WTC11 (cell line): ENCODE results near the gene MYBPC2. TPM values are rescaled to one million over a fixed set of nuclear protein-coding genes. Genes with fewer than 3 reads are reported as not detected.
A peak's percentile ranks its signal among the peaks of the same experiment; 100 is the strongest.

ENCODE experiments used
- ATAC-seq: fragments of 200-7000 bp; cut with Tn5 transposase; 2 replicates; pipeline ENCODE4 v1.10.0; 2021; ENCODE audit warnings: mild to moderate bottlenecking, moderate library complexity
- CTCF ChIA-PET: fragments of 300-600 bp; sonication (Branson Sonifier 250); formaldehyde crosslinking; loops from one replicate; lab custom pipeline; 2021; ENCODE audit warnings: antibody characterized with exemption; lab: Charles Lee
- POLR2A ChIA-PET: fragments of 350-600 bp; sonication (Branson Sonifier 250); formaldehyde crosslinking; loops from one replicate; lab custom pipeline; 2021; ENCODE audit warnings: antibody characterized with exemption; lab: Charles Lee
- DNase-seq: peaks from one replicate; pipeline ENCODE4 v3.0.0; 2021; ENCODE audit warnings: low spot score
- H3K27ac Mint-ChIP-seq: 2 replicates; pipeline ENCODE4 v1.8.0; 2021; ENCODE audit warnings: mixed read lengths
- H3K27me3 Mint-ChIP-seq: 2 replicates; pipeline ENCODE4 v1.8.0; 2021; ENCODE audit warnings: low read depth, mild to moderate bottlenecking, moderate library complexity, mixed read lengths
- H3K36me3 Mint-ChIP-seq: 2 replicates; pipeline ENCODE4 v1.8.0; 2021; ENCODE audit warnings: mixed read lengths
- H3K4me1 Mint-ChIP-seq: 2 replicates; pipeline ENCODE4 v1.8.0; 2022; ENCODE audit warnings: mixed read lengths
- H3K4me3 Mint-ChIP-seq: 2 replicates; pipeline ENCODE4 v1.8.0; 2021; ENCODE audit warnings: mild to moderate bottlenecking, moderate library complexity, mixed read lengths
- H3K9me3 Mint-ChIP-seq: 2 replicates; pipeline ENCODE4 v1.8.0; 2021; ENCODE audit warnings: mixed read lengths
- CREM ChIP-seq: sonication (generic); formaldehyde crosslinking; IDR thresholded peaks from 2 replicates; pipeline ENCODE4 v1.8.1; 2022; ENCODE audit warnings: mild to moderate bottlenecking, missing genetic modification reagents, moderate library complexity
- EMX1 ChIP-seq: fragments of 250-450 bp; sonication (Bioruptor Pico); IDR thresholded peaks from 2 replicates; pipeline ENCODE4 v1.8.0; 2021; ENCODE audit warnings: mild to moderate bottlenecking
- ERG ChIP-seq: fragments of 250-450 bp; sonication (Bioruptor Pico); IDR thresholded peaks from 2 replicates; pipeline ENCODE4 v1.8.0; 2021; ENCODE audit warnings: mild to moderate bottlenecking
- GTF2I ChIP-seq: fragments of 250-450 bp; sonication (Bioruptor Pico); conservative IDR thresholded peaks from 2 replicates; pipeline ENCODE4 v1.4.0; 2021; ENCODE audit warnings: mild to moderate bottlenecking
- NFE2L1 ChIP-seq: sonication (generic); formaldehyde crosslinking; IDR thresholded peaks from 2 replicates; pipeline ENCODE4 v1.8.1; 2023; ENCODE audit warnings: missing genetic modification reagents
- OVOL2 ChIP-seq: fragments of 250-450 bp; sonication (Bioruptor Pico); IDR thresholded peaks from 2 replicates; pipeline ENCODE4 v1.9.0; 2021; ENCODE audit warnings: mild to moderate bottlenecking, borderline replicate concordance
- PREB ChIP-seq: sonication (generic); formaldehyde crosslinking; IDR thresholded peaks from 2 replicates; pipeline ENCODE4 v1.8.1; 2022; ENCODE audit warnings: mild to moderate bottlenecking, missing genetic modification reagents, moderate library complexity, borderline replicate concordance
- SMAD4 ChIP-seq: sonication (generic); formaldehyde crosslinking; IDR thresholded peaks from 2 replicates; pipeline ENCODE4 v1.8.0; 2022; ENCODE audit warnings: mild to moderate bottlenecking, missing genetic modification reagents
- TEAD4 ChIP-seq: sonication (generic); formaldehyde crosslinking; IDR thresholded peaks from 2 replicates; pipeline ENCODE4 v1.8.0; 2022; ENCODE audit warnings: mild to moderate bottlenecking, missing genetic modification reagents
- ZBTB21 ChIP-seq: sonication (generic); formaldehyde crosslinking; IDR thresholded peaks from 2 replicates; pipeline ENCODE4 v1.8.1; 2023; ENCODE audit warnings: mild to moderate bottlenecking, missing genetic modification reagents, borderline replicate concordance
- ZNF121 ChIP-seq: sonication (generic); formaldehyde crosslinking; IDR thresholded peaks from 2 replicates; pipeline ENCODE4 v1.8.0; 2023; ENCODE audit warnings: missing genetic modification reagents
- ZNF138 ChIP-seq: sonication (generic); formaldehyde crosslinking; conservative IDR thresholded peaks from 2 replicates; pipeline ENCODE4 v1.8.1; 2022; ENCODE audit warnings: mild to moderate bottlenecking, moderate library complexity, missing genetic modification reagents
- ZNF232 ChIP-seq: sonication (generic); formaldehyde crosslinking; IDR thresholded peaks from 2 replicates; pipeline ENCODE4 v1.8.0; 2022; ENCODE audit warnings: mild to moderate bottlenecking, missing genetic modification reagents
- total RNA-seq: library from RNA; stranded (reverse); gene quantifications from 3 replicates; pipeline ENCODE4 v1.2.3, GENCODE V29; 2021
- TF ChIP-seq, protein P1 (sequence below): fragments of 250-450 bp; sonication (Bioruptor Pico); IDR thresholded peaks from 2 replicates; pipeline ENCODE4 v1.9.0; 2021; ENCODE audit warnings: mild to moderate bottlenecking
- TF ChIP-seq, protein P2 (sequence below): sonication (generic); formaldehyde crosslinking; IDR thresholded peaks from 2 replicates; pipeline ENCODE4 v1.8.0; 2023; ENCODE audit warnings: missing genetic modification reagents, mild to moderate bottlenecking, borderline replicate concordance
- TF ChIP-seq, protein P3 (sequence below): sonication (generic); formaldehyde crosslinking; IDR thresholded peaks from 2 replicates; pipeline ENCODE4 v1.8.1; 2023; ENCODE audit warnings: mild to moderate bottlenecking, missing genetic modification reagents

MYBPC2 gene
- total RNA-seq, 1 experiment from 2014 or later = 2.6 TPM

- no peak overlapping the region for H3K27ac Mint-ChIP-seq
- no peak for DNase-seq
- ChIA-PET POLR2A (no interaction called here), CTCF (no interaction called here)
- peaks cover 18% of the 10 kb centered on the region for H3K4me1 Mint-ChIP-seq
- H3K9me3 Mint-ChIP-seq = no peaks in the 10 kb centered on the region
- no peak for ATAC-seq
- no peak overlapping the region for H3K4me3 Mint-ChIP-seq
- TF ChIP-seq ZNF121 (CRISPR knock-in tag) (peak; percentile 41; the same call in 1 of the 2 replicates), GTF2I (no peak)
- H3K27me3 Mint-ChIP-seq = no peaks in the 10 kb centered on the region
- H3K36me3 Mint-ChIP-seq = peaks cover 4% of the 10 kb centered on the region; the same call in 1 of the 2 replicates
Observed at GRCh38 chr19:50422397-50423278, 10.1 kb upstream of the MYBPC2 start.

DNA sequence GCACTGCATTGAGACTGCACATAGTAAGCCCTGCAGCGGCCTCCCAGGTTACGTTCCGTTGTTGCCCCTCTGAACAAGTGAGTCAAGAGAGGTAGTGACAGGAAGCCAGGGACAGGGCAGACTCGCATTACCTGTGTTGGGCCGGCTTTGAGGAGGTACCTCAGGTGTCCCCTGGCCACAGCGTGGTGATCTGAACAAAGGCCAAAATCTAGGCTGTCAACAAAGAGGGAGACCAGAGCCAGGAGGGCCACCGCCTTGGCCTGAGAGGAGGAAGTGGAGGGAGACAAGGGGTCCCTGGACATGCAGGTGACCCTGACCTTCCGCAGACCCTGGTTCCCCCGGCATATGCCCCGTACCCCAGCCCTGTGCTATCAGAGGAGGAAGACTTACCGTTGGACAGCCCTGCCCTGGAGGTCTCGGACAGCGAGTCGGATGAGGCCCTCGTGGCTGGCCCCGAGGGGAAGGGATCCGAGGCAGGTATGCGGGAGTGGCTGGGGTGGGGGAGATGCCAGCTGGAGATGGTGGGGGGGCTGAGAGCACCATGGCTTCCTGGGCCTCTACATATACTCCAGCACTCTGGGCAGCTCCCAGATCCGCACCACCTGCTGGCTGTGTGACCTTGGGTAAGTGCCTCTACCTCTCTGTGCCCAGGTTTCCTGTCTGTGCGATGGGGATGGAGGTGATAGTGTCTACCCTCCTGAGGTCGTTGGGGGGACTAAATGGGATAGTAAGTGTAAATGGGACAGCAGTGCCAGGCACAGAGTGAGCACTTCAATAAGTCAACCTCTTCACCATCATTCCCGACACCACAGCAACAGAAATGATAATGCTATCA lies 9.2 kb upstream of the MYBPC2 start:
- Mint-ChIP-seq H3K4me1 (peaks cover 14% of the 10 kb centered on the region), H3K27me3 (peaks cover 5% of the 10 kb centered on the region; the same call in 1 of the 2 replicates), H3K36me3 (peaks cover 4% of the 10 kb centered on the region; the same call in 1 of the 2 replicates), H3K4me3 (no peak overlapping the region), H3K9me3 (no peaks in the 10 kb centered on the region), H3K27ac (no peak overlapping the region; the same call in 1 of the 2 replicates)
- CTCF ChIA-PET = interaction anchor here (0.6 to 1.2 kb wide), 2 partner anchors 8 to 185 kb away, joined by 3 read pairs; no protein-coding TSS in a partner anchor
- TF ChIP-seq, protein P1, sequence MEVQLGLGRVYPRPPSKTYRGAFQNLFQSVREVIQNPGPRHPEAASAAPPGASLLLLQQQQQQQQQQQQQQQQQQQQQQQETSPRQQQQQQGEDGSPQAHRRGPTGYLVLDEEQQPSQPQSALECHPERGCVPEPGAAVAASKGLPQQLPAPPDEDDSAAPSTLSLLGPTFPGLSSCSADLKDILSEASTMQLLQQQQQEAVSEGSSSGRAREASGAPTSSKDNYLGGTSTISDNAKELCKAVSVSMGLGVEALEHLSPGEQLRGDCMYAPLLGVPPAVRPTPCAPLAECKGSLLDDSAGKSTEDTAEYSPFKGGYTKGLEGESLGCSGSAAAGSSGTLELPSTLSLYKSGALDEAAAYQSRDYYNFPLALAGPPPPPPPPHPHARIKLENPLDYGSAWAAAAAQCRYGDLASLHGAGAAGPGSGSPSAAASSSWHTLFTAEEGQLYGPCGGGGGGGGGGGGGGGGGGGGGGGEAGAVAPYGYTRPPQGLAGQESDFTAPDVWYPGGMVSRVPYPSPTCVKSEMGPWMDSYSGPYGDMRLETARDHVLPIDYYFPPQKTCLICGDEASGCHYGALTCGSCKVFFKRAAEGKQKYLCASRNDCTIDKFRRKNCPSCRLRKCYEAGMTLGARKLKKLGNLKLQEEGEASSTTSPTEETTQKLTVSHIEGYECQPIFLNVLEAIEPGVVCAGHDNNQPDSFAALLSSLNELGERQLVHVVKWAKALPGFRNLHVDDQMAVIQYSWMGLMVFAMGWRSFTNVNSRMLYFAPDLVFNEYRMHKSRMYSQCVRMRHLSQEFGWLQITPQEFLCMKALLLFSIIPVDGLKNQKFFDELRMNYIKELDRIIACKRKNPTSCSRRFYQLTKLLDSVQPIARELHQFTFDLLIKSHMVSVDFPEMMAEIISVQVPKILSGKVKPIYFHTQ (CRISPR knock-in tag) = no peak
- no peak for TF ChIP-seq ERG (CRISPR knock-in tag)
- TF ChIP-seq, protein P2, sequence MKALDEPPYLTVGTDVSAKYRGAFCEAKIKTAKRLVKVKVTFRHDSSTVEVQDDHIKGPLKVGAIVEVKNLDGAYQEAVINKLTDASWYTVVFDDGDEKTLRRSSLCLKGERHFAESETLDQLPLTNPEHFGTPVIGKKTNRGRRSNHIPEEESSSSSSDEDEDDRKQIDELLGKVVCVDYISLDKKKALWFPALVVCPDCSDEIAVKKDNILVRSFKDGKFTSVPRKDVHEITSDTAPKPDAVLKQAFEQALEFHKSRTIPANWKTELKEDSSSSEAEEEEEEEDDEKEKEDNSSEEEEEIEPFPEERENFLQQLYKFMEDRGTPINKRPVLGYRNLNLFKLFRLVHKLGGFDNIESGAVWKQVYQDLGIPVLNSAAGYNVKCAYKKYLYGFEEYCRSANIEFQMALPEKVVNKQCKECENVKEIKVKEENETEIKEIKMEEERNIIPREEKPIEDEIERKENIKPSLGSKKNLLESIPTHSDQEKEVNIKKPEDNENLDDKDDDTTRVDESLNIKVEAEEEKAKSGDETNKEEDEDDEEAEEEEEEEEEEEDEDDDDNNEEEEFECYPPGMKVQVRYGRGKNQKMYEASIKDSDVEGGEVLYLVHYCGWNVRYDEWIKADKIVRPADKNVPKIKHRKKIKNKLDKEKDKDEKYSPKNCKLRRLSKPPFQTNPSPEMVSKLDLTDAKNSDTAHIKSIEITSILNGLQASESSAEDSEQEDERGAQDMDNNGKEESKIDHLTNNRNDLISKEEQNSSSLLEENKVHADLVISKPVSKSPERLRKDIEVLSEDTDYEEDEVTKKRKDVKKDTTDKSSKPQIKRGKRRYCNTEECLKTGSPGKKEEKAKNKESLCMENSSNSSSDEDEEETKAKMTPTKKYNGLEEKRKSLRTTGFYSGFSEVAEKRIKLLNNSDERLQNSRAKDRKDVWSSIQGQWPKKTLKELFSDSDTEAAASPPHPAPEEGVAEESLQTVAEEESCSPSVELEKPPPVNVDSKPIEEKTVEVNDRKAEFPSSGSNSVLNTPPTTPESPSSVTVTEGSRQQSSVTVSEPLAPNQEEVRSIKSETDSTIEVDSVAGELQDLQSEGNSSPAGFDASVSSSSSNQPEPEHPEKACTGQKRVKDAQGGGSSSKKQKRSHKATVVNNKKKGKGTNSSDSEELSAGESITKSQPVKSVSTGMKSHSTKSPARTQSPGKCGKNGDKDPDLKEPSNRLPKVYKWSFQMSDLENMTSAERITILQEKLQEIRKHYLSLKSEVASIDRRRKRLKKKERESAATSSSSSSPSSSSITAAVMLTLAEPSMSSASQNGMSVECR (CRISPR knock-in tag) = no peak
- DNase-seq = no peak
- ATAC-seq = no peak
- POLR2A ChIA-PET = no interaction called here

- peaks cover 4% of the 10 kb centered on the region; the same call in 1 of the 2 replicates for H3K36me3 Mint-ChIP-seq
- ATAC-seq = no peak
- no peak overlapping the region for H3K27ac Mint-ChIP-seq
- DNase-seq = no peak
- no peak overlapping the region for H3K4me3 Mint-ChIP-seq
- H3K27me3 Mint-ChIP-seq = peaks cover 25% of the 10 kb centered on the region
- no peaks in the 10 kb centered on the region for H3K9me3 Mint-ChIP-seq
- peaks cover 8% of the 10 kb centered on the region for H3K4me1 Mint-ChIP-seq
- CTCF ChIA-PET = no interaction called here
- POLR2A ChIA-PET = no interaction called here
- TF ChIP-seq ZNF121 (CRISPR knock-in tag) = no peak
- TF ChIP-seq TEAD4 (CRISPR knock-in tag) = no peak
- TF ChIP-seq EMX1 (CRISPR knock-in tag) = no peak
- no peak for TF ChIP-seq PREB (CRISPR knock-in tag)
- no peak for TF ChIP-seq CREM (CRISPR knock-in tag)
- no peak for TF ChIP-seq GTF2I
- TF ChIP-seq NFE2L1 (CRISPR knock-in tag) = no peak
- TF ChIP-seq ZNF232 (CRISPR knock-in tag) = no peak
- no peak for TF ChIP-seq ZBTB21
- TF ChIP-seq ZNF138 = no peak
- TF ChIP-seq, protein P3, sequence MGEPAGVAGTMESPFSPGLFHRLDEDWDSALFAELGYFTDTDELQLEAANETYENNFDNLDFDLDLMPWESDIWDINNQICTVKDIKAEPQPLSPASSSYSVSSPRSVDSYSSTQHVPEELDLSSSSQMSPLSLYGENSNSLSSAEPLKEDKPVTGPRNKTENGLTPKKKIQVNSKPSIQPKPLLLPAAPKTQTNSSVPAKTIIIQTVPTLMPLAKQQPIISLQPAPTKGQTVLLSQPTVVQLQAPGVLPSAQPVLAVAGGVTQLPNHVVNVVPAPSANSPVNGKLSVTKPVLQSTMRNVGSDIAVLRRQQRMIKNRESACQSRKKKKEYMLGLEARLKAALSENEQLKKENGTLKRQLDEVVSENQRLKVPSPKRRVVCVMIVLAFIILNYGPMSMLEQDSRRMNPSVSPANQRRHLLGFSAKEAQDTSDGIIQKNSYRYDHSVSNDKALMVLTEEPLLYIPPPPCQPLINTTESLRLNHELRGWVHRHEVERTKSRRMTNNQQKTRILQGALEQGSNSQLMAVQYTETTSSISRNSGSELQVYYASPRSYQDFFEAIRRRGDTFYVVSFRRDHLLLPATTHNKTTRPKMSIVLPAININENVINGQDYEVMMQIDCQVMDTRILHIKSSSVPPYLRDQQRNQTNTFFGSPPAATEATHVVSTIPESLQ (CRISPR knock-in tag) = no peak
- no peak for TF ChIP-seq SMAD4 (CRISPR knock-in tag)
- no peak for TF ChIP-seq OVOL2 (CRISPR knock-in tag)
Observed at GRCh38 chr19:50425581-50425980, 7.1 kb upstream of the MYBPC2 start.
